Measurements from ENCODE around the gene CASP2. TPM values are rescaled to one million over a fixed set of nuclear protein-coding genes. Genes with fewer than 3 reads are reported as not detected.
A peak's percentile ranks its signal among the peaks of the same experiment; 100 is the strongest.

CASP2 gene
- total RNA-seq, 6 experiments from 2014 or later: 5.3 to 8.7 (median 6.7) TPM

GRCh38 chr7:143265017-143265693, 23.0 kb upstream of the CASP2 start:
- DNase-seq (no peak), ATAC-seq (no peak)
- intact Hi-C loops (cut with DNase I): no loop called here
- Histone ChIP-seq H3K4me3 (peak overlapping the region in 1 of 3 donors; percentile 81), H3K36me3 (peaks cover 0 to 44% (median 9%) of the 10 kb centered on the region in 4 donors), H3K4me1 (peaks cover 0 to 54% (median 13%) of the 10 kb centered on the region in 4 donors), H3K27me3 (no peaks in the 10 kb centered on the region), H3K9me3 (no peaks in the 10 kb centered on the region), H3K27ac (peak overlapping the region in 1 of 3 donors; percentile 88)
- no peak for TF ChIP-seq CTCF (IDR thresholded peaks at IDR 0.05)
- no peak for TF ChIP-seq POLR2A (IDR thresholded peaks at IDR 0.05)
- 42% methylated on average over 7 of the region's 15 CpGs for WGBS (ENCODE audit: insufficient coverage, low coverage, low lambda C conversion rate, missing lambda C conversion rate)

GRCh38 chr7:143269251-143269650, 18.9 kb upstream of the CASP2 start:
- Histone ChIP-seq H3K9me3 (no peaks in the 10 kb centered on the region), H3K36me3 (peaks cover 0 to 48% (median 9%) of the 10 kb centered on the region in 4 donors), H3K27ac (peak overlapping the region in 2 of 3 donors; percentile 53 to 71), H3K4me1 (peaks cover 0 to 48% (median 13%) of the 10 kb centered on the region in 4 donors), H3K4me3 (no peak overlapping the region), H3K27me3 (no peaks in the 10 kb centered on the region)
- peak; percentile 92 to 96 (median 94) for ATAC-seq
- peak; percentile 47 to 82 (median 74) for DNase-seq
- 30% methylated on average over 5 of the region's 5 CpGs for WGBS (ENCODE audit: insufficient coverage, low coverage, low lambda C conversion rate, missing lambda C conversion rate)
- intact Hi-C loops (cut with DNase I): no loop called here
- TF ChIP-seq POLR2A (IDR thresholded peaks at IDR 0.05) (no peak), CTCF (IDR thresholded peaks at IDR 0.05) (no peak)

- Histone ChIP-seq H3K27ac (no peak overlapping the region), H3K9me3 (no peaks in the 10 kb centered on the region), H3K4me1 (peaks cover 0 to 28% (median 4%) of the 10 kb centered on the region in 4 donors), H3K4me3 (no peak overlapping the region), H3K36me3 (peaks cover 0 to 37% (median 8%) of the 10 kb centered on the region in 4 donors), H3K27me3 (no peaks in the 10 kb centered on the region)
- no peak for TF ChIP-seq POLR2A (IDR thresholded peaks at IDR 0.05)
- no peak for TF ChIP-seq CTCF (IDR thresholded peaks at IDR 0.05)
- DNase-seq: no peak
- intact Hi-C loops (cut with DNase I): no loop called here
- ATAC-seq: no peak
- WGBS (ENCODE audit: insufficient coverage, low coverage, low lambda C conversion rate, missing lambda C conversion rate): 89% methylated on average over 1 of the region's 1 CpG
These were observed 16.9 kb upstream of the CASP2 start for GRCh38 chr7:143271240-143271639.

- intact Hi-C loops (cut with DNase I): no loop called here
- peaks cover 0 to 21% (median 2%) of the 10 kb centered on the region in 4 donors for H3K36me3 ChIP-seq
- ATAC-seq: no peak
These were observed 15.3 kb upstream of the CASP2 start for GRCh38 chr7:143272871-143273270.

More at GRCh38 chr7:143272871-143273270, 15.3 kb upstream of the CASP2 start:
- H3K27me3 ChIP-seq: no peaks in the 10 kb centered on the region
- peaks cover 0 to 21% (median 3%) of the 10 kb centered on the region in 4 donors for H3K4me1 ChIP-seq
- H3K4me3 ChIP-seq: no peak overlapping the region
- no peak for DNase-seq
- H3K9me3 ChIP-seq: no peaks in the 10 kb centered on the region
- WGBS (ENCODE audit: insufficient coverage, low coverage, low lambda C conversion rate, missing lambda C conversion rate): 91% methylated on average over 2 of the region's 2 CpGs
- TF ChIP-seq CTCF (IDR thresholded peaks at IDR 0.05) (no peak), POLR2A (IDR thresholded peaks at IDR 0.05) (no peak)
- H3K27ac ChIP-seq: no peak overlapping the region
